ENCODE measurements around the gene AFG1L.
A peak's percentile ranks its signal among the peaks of the same experiment; 100 is the strongest.
"Not testable (repeated sequence)": the region's sequence is repeated elsewhere in the genome, so short reads cannot be mapped to it uniquely, and the experiment has no call there.

The AFG1L gene

GRCh38 chr6:108294727-108295625 is at the start of gene AFG1L:
Gene AFG1L, plus strand, starts transcription at chr6:108295054. Its CDS starts 26 bp downstream, at chr6:108295080.
- peak; percentile 77 to 89 for DNase-seq (ENCODE audit: low read depth in 2 of 2)

- not testable (repeated sequence) for DNase-seq (ENCODE audit: low read depth in 2 of 2)
These were observed 49.8 kb upstream of the AFG1L start for GRCh38 chr6:108245095-108245494.

GRCh38 chr6:108247965-108248536 is 46.8 kb upstream of the AFG1L start:
- no peak for DNase-seq (ENCODE audit: low read depth in 2 of 2)

GRCh38 chr6:108250240-108250866 is 44.5 kb upstream of the AFG1L start:
- no peak for DNase-seq (ENCODE audit: low read depth in 2 of 2)

GRCh38 chr6:108251252-108251651 is 43.6 kb upstream of the AFG1L start:
- DNase-seq (ENCODE audit: low read depth in 2 of 2): no peak

- no peak for DNase-seq (ENCODE audit: low read depth in 2 of 2)
These were observed 42.8 kb upstream of the AFG1L start for GRCh38 chr6:108252055-108252454.

- no peak for DNase-seq (ENCODE audit: low read depth in 2 of 2)
These were observed 41.6 kb upstream of the AFG1L start for GRCh38 chr6:108253241-108253640.

- no peak for DNase-seq (ENCODE audit: low read depth in 2 of 2)
These were observed 40.1 kb upstream of the AFG1L start for GRCh38 chr6:108254433-108255410.

GRCh38 chr6:108260126-108260808 is 34.6 kb upstream of the AFG1L start:
- peak in 1 of 2 donors; percentile 22 for DNase-seq (ENCODE audit: low read depth in 2 of 2)

- DNase-seq (ENCODE audit: low read depth in 2 of 2): peak; percentile 78 to 85
These were observed 33.9 kb upstream of the AFG1L start, which contains the start of gene SNX3 for GRCh38 chr6:108260809-108261569. Gene SNX3, minus strand, starts transcription at chr6:108261040. Its CDS starts 119 bp downstream, at chr6:108260921.

GRCh38 chr6:108263371-108263770 is 31.5 kb upstream of the AFG1L start:
- DNase-seq (ENCODE audit: low read depth in 2 of 2): no peak

GRCh38 chr6:108268845-108269244 is 26.0 kb upstream of the AFG1L start:
- no peak for DNase-seq (ENCODE audit: low read depth in 2 of 2)

- not testable (repeated sequence) for DNase-seq (ENCODE audit: low read depth in 2 of 2)
These were observed 24.9 kb upstream of the AFG1L start for GRCh38 chr6:108269955-108270354.

GRCh38 chr6:108274546-108274945 is 20.3 kb upstream of the AFG1L start:
- DNase-seq (ENCODE audit: low read depth in 2 of 2): no peak

- DNase-seq (ENCODE audit: low read depth in 2 of 2): no peak
These were observed 18.9 kb upstream of the AFG1L start for GRCh38 chr6:108275976-108276375.

- no peak for DNase-seq (ENCODE audit: low read depth in 2 of 2)
These were observed 17.6 kb upstream of the AFG1L start for GRCh38 chr6:108277295-108277694.

GRCh38 chr6:108277831-108278230 is 17.0 kb upstream of the AFG1L start:
- no peak for DNase-seq (ENCODE audit: low read depth in 2 of 2)

GRCh38 chr6:108285381-108285780 is 9.5 kb upstream of the AFG1L start:
- DNase-seq (ENCODE audit: low read depth in 2 of 2): no peak

- no peak for DNase-seq (ENCODE audit: low read depth in 2 of 2)
These were observed 8.5 kb upstream of the AFG1L start for GRCh38 chr6:108286366-108286765.

- DNase-seq (ENCODE audit: low read depth in 2 of 2): no peak
These were observed 7.5 kb upstream of the AFG1L start for GRCh38 chr6:108287373-108287772.
